NCI-H146 (cell line): ENCODE data around the gene CDK8.
A peak's percentile ranks its signal among the peaks of the same experiment; 100 is the strongest.
"Not testable (repeated sequence)": the region's sequence is repeated elsewhere in the genome, so short reads cannot be mapped to it uniquely, and the experiment has no call there.

Experiments
- DNase-seq: peaks from one replicate; lab custom pipeline; 2025; lab: John Stamatoyannopoulos, UW

The CDK8 gene

GRCh38 chr13:26253787-26254582 is at the start of gene CDK8:
TSS of gene CDK8 (plus strand) at chr13:26254129. CDS start at chr13:26254642, 513 bp downstream.
- DNase-seq = peak; percentile 97

GRCh38 chr13:26208287-26208686 is 45.6 kb upstream of the CDK8 start:
- no peak for DNase-seq

DNA sequence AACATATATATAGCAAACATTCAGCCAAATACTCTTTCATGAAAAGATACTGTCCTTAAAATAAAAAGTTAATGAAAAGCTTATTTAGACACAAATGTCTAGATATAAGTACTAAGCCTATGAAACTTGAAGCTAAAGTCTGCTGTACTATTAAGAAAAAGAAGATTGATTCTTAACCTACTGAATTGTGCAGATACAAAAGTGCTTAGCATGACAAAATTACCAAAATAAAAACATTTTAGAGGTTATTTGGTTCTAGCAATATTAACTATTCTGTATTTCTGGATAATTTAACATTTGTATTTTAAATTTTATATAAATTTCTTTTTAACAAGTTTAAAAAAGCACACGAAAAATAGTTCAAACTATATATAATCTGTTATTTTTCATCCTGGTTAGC is 40.6 kb upstream of the CDK8 start:
- DNase-seq = no peak

GRCh38 chr13:26213982-26214381 is 39.9 kb upstream of the CDK8 start:
- DNase-seq = no peak

DNA sequence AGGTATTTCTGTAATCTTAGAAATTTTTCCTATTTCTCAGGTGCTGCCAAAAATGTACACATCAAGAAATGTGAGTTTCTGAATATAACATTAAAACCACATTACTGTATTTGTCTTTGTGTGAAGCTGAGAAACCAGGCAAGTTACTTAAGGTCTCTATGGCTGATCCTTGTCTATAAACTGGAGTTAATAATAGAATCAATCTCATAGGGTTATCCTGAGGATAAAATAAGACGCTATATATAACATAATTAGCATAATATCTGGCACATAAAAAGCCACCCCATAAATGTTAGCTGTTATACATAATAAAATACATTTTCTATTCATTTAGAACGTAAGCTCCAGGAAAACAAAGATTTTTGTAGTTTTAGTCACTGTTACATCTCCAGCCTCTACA is 37.9 kb upstream of the CDK8 start:
- DNase-seq = no peak

- no peak for DNase-seq
These were observed 34.2 kb upstream of the CDK8 start for GRCh38 chr13:26219726-26220125.

GRCh38 chr13:26220575-26220974 is 33.4 kb upstream of the CDK8 start:
- DNase-seq = no peak

- DNase-seq = no peak
These were observed 32.6 kb upstream of the CDK8 start for GRCh38 chr13:26221399-26221720.

GRCh38 chr13:26221721-26222519 is 32.0 kb upstream of the CDK8 start, which contains the start of gene RNF6:
TSS of gene RNF6 (minus strand) at chr13:26222314. CDS start at chr13:26219649, 2,665 bp downstream.
- peak; percentile 97 for DNase-seq

GRCh38 chr13:26222520-26223046 is 31.3 kb upstream of the CDK8 start:
- DNase-seq = no peak

DNA sequence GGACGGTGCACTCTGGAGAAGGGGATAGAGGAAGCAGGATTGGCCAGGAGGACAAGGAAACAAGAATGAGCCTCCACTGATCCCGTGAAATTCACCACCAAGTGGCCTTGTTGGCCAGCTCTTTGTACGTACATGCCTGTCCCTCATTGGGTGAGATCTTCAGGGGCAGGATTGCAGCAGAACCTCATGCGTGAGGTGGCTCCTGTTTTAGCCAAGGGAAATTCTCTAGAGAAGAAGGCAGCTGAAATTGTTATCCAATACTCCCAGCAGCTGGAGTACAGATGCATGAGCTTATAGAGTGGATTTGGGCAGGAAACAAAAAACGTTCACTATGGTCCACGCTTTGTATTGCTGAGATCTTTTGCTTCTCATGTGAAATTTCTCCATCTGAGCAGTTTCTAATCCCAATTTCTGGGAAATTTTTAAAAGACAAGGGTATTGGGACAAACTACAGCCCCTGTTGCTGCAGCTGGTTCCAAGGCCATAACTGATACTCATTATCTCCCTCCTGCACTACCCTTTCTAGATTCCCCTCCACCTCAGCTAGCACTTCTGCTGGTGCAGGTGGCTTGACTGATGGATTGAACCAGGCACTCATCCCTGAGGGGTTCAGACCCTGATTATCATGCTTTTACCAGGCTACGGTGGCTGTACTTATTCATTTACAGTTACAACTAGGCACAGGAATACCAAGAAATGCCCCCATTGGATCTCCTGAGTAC is 27.9 kb upstream of the CDK8 start:
- DNase-seq = no peak

DNA sequence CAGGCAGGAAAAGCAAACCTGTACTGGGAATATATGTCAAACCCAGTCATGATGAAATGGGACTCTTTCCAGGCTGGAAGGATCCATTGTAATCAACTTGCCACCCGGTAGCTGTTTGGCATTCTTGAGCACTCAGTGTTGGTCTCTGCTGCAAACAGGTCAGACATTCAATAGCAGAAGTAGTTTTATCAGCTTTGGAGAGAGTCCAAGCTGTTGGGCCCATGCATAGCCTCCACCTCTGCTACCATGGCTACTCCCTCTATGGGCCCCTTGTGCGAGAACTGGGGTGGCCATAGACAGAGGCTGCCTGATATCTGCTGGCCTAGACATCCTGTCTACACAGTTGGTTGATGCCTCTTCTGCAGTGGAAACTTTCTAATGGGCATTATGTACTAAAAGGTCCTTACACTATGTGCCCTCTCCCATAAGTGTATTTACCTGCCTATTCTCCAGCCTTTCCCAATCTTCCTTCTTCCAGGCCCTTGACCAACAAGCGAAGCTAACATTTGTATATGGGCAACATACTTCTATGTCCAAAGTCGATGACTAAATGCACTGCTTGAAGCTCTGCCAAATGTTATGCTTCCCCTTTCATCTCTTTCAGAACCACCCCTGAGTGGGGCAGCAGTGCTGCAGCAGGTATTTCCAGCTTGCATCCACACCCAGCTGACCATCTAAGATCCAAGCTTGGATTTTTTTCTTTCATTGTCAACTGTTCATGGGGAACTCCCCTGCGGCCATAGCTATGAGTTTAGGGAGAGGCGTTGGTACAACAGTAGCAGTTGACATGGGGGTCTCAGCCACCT is 26.6 kb upstream of the CDK8 start:
- DNase-seq = no peak

DNA sequence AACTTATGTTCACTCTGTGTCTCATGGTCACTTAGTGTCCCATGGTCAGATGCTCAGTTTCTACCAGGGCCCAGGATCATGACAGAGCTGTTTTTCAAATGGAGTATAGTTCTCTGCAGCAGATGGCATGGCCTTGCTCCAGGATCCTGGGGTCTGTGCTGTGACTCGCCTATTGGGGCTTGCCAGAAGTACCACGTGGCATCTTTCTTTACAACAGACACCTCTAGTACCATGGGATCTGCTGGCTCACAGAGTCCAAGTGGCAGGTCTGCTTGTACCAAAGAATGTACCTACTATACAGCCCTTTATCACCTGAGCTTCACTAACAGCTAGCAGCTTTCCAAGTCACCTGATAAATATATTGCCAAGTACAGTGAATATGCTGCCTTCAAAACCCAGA is 25.8 kb upstream of the CDK8 start:
- DNase-seq = no peak

- no peak for DNase-seq
These were observed 24.8 kb upstream of the CDK8 start for GRCh38 chr13:26229080-26229615.

DNA sequence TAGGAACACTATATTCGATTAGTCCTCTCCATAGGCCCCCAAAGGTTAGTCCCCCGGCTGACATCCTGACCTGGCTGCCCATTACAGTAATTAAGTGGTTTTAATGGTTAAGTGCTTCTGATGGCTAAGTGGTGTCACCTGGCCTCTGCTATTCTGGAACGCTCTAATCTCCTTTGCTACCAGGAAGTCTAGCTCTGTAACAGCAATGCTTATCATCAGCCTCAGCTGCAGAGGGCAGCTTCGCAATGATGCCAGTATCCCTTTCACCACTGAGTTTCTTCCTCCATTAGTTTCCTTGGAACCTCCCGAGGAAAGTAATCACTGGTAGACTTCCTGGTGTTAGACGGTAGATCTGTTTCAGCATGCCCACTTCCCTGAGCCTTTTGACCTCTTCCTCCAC is 23.2 kb upstream of the CDK8 start:
- DNase-seq = peak; percentile 15

DNA sequence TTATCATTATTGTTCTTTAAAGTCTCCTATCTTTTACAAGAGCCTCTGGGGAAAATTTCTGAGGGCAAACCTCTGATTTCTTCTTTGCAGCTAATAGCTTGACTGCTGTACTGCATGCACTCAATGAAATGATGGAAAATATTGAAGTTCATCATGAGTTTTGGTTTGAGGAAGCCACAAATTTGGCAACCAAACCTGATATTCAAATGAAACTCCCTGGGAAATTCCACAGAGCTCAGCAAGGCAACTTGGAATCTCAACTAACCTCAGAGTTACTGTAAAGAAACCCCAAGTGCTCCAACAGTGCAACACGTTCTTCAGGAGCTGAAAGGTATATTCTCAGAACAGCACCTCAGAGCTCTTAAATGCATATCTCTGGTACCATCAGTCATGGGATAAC is 17.6 kb upstream of the CDK8 start:
- no peak for DNase-seq

DNA sequence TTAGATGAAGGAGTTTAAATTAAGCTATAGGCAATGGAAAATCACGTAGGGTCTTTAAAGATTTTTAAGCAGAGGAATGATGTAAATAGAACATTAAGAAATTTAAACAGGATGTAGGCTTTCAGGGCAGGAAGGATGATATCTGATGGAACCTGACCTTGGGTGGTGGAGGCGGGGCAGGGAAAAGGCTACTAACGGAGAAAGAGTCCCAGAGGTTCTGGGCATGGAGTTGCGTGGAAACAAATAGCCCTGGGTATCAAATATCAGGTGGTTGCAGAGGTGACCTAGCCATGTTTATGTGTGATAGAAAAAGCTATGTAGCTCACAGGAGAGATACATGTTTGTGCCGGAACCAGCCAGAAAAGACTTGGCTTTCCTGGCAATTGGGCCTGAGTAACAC is 7.8 kb upstream of the CDK8 start:
- peak; percentile 4 for DNase-seq

DNA sequence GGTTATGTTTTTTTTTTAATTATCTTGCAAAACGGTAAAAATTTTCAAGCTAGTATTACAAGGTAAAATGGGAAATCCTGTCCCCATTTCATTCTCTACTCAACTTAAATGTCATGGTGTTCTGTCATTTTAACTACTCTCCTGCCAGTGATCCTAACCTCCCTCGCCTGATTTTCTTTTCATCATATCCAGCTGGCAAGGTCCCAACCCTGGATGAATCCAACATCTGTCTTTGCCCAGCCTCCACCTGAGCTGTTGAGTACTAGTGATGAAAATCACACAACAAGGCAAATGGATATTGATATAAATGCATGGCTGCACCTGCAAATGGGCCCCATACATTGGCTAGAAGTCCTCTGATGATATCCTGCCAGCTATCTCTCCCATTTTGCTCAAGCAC is 6.9 kb upstream of the CDK8 start:
- DNase-seq = no peak

- DNase-seq = no peak
These were observed 6.3 kb upstream of the CDK8 start for GRCh38 chr13:26247608-26248007.

DNA sequence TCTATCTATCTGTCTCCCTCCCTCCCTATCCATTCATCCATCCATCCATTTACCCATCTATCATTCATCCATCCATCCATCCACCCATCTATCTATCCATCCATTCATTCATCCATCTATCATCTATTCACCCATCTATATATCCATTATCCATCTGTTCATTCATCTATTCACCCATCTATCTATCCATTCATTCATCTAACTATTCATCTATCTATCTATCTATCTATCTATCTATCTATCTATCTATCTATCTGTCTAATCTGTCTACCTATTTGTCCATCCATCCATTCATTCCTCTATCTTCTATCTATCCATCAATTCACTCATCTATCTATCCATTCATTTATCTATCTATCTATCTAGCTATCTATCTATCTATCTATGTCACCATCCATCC is 4.4 kb upstream of the CDK8 start:
- DNase-seq = no peak

- DNase-seq = not testable (repeated sequence)
These were observed 1.9 kb upstream of the CDK8 start for GRCh38 chr13:26252006-26252405.
